DMS53 treated with DMSO at 0.1 percent for 48 hours (cell line): ENCODE measurements around the gene LRP4.

Source experiments
- DNase-seq: peaks from one replicate; lab custom pipeline; 2025; ENCODE audit not compliant: unreplicated experiment; lab: John Stamatoyannopoulos, UW

LRP4 gene

DNA sequence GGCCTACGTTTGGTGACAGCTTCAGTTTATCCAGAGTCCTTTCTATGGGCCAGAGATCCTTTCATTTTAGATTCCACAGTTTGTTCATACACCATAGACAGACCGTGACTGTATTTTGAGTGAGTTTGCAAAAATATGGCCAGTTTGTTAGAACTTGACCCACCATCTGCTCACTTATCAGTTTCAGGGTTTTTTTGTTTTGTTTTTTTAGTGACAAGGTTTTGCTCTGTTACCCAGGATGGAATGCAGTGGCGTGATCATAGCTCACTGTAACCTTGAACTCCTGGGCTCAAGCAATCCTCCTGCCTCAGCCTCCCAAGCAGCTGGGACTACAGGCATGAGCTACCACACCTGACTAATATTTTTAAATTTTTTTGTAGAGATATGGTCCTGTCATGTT is 63.2 kb downstream of the LRP4 start:
- no peak for DNase-seq

DNA sequence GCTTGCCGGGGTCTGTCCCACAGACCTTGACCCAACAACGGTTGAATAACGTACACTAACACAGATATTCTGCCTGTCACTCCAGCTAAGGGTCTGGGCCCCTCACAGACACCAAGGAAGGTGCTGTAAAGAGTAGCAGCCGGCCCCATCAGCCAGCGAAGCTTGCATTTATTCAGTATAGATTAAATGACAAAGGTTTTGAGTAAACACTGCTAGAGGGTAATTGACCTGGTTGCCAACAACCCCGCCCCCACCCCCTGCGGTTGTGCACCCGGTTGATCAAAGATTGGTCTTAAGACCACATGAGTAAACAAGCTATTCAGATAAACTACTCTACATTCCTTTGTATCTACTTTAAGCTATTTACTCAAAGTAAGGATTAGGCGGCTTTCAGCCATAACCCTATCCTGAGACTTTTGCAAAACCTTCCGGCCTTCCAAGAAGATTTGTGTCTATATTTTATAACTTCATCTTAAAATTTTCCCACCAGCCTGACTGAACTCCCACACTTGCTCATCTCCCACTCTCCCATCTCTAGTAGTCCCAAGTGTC is 67.4 kb downstream of the LRP4 start:
- DNase-seq, result no peak

DNA sequence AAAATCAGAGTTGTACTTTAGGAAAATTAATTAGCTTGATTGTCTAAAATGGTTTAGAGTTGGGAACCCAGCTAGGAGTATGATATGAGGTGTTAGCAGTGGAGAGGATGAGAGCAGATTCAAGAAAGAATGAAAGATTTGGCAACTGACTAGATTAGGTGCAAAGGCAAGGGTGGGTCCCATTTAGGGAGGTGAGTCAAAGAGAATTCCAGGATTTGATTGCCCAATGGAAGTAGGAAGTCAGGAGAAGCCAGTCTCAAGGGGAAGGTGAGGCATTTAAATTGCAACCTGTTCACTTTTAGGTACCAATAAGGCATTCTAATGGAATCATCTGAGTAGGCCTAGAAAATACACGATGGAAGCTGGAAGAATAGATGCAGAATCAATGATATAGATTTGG is 68.7 kb downstream of the LRP4 start:
- DNase-seq, result no peak

DNA sequence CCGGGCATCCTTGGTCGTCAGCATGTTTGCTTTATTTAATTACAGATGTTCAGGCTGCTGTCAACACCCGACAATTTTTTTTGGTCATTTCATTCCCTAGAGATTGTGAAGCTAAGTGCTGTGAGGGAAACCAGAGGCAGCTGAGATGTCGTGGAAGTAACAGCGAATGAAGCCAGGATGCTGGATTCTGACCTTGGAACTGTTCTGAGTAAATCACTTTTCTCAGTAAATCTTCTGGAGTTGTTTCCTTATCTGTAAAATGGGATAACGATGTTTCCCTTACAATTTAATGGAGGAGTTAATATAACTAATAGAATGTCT is 71.9 kb downstream of the LRP4 start:
- no peak for DNase-seq

DNA sequence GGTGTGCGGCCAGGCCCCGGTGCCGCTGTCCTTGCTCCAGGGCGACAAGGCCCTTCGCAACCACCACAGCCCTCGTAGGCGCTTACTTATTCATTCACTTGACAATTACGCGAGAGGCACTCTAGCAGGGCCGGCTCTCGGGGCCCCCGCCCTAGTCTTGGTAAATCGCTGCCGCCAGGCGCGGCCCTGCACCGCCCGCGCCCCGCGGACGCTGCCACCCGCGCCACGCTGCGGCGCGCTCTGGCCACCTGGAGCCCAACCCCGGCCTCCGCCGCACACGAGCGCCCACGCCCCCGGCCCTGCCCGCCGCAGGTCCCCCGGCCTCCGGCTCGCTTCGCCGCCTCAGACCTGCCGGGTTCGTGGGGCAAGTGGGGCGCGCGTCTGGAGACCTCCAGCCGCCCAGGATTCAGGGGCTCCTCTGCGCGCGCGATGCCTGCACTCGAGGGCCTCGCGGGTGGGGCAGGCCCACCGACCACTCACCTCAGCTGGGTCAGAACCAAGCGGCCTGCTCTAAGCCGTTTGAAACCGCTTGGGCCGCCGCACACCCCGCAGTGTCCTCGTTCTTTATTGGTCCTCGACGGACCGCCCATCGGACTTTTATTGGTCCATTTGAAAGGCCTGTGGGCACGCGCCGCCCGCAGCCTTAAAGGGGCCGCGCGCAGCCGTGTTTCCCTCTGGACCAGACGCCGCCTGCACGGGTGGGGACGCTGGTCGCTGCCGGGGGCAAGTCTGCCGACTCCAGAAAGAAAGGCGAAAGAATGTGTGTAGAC is 72.4 kb downstream of the LRP4 start, which contains the start of gene CKAP5:
Gene CKAP5, minus strand, starts transcription at position 541 of the 770 bp plus-strand sequence. CDS start 25,049 bp downstream, outside the sequence.
- peak; percentile 38 for DNase-seq

DNA sequence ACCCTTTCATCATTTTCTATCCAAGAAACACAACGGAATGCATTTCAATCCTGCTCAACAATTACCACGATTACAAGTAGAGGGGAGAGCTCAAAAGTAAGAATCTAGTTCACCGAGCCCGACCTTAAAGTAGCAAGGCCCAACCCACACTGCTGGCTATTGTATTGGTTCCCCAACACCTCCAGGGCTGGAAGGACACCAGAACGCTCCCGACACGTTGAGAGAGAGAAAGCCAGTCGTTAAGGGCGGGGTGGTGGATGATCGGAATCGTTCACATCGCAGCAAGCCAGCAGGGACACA is 73.0 kb downstream of the LRP4 start:
- DNase-seq, result peak; percentile 1

DNA sequence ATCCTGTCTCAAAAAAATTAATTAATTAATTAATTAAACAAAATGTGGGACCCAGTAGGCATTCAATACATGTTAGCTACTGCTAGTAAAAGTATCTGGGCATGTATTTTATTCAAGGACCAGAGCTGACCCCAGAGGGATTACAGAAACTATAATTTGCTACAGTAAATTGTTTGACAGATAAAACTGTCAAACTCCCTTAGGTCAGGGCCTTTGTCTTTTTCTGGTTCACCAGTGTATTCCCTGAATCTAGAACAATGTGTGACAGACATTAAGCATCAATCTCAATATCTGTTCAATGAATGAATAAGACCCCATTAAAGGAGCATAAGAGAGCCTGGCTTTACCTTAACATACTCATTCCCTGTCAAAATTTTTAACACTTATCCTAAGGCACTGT is 78.2 kb downstream of the LRP4 start:
- no peak for DNase-seq

DNA sequence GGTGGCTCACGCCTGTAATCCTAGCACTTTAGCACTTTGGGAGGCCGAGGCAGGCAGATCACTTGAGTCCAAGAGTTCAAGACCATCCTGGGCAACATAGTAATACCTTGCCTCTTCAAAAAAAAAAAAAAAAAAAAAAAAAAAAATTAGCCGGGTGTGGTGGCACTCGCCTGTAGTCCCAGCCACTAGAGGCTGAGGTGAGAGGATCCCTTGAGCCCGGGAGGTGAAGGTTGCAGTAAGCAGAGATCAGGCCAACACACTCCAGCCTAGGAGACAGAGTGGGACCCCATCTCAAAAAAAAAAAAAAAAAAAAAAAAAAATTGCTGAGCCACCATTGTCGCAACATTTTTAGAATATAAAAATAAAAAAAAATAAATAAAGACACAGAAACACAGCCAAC is 79.8 kb downstream of the LRP4 start:
- DNase-seq, result no peak

DNA sequence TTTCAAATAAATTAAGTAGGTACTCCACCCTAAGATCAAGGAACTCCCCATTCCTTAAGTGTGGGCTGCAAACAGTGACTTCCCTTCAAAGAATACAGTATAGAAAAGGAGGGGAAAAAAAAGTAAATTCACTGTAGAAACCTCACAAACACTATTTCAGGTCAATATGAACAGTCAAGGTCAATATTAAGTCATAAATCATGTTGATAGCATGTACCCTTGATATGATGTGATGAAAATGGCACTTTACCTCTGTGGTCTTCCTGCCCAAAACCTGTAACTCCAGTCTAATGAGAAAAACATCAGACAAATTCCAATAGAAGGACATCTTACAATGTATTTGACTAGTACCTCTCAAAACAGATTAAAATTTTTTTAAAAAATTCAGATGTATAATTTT is 80.5 kb downstream of the LRP4 start:
- no peak for DNase-seq

DNA sequence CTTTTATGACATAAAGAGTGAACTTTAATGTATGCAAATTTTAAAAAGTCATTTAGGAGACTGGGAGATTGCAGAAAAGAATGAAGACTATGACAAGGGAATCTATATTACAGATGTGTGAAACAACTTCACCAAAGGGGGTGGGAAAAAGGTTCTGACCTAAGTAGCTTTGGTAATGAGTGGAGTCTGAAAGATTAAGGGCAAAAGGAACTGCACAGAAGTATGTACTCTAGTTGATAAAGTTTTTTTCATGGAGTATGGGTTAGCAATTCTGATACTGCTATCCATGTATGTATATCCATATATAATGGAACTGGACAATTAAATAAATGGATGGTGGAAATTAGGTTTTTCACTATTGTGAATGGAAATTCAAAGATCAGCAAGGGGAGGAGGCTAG is 81.5 kb downstream of the LRP4 start:
- DNase-seq, result no peak

DNA sequence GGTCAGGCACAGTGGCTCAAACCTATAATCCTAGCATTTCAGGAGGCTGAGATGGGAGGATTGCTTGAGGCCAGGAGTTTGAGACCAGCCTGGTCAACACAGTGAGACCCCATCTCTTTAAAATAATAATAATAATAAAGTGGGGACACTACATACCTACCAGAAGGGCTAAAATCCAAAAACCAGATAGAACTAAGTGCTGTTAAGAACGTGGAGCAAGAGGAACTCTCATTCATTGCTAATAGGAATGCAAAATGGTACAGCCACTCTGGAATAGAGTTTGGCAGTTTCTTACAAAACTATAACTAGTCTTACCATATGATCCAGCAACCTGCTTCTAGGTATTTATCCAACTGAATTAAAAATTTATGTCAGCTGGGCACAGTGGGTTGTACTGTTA is 81.9 kb downstream of the LRP4 start:
- DNase-seq, result no peak

DNA sequence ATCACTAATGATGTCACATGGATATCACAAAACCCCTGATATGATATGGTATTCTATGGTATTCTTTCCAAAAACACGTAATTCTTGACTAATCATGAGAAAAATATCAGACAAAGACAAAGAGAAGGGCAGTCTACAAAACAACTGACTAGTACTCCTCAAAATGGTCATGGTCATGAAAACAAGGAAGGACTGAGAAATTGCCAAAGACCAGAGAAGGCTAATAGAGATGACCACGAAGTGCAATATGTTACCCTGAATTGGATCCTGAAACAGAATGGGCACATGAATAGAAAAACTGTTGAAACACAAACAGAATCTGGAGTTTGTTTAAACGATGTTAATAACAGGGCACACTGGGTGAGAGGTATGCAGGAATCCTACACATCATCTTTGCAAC is 82.5 kb downstream of the LRP4 start:
- DNase-seq, result no peak

DNA sequence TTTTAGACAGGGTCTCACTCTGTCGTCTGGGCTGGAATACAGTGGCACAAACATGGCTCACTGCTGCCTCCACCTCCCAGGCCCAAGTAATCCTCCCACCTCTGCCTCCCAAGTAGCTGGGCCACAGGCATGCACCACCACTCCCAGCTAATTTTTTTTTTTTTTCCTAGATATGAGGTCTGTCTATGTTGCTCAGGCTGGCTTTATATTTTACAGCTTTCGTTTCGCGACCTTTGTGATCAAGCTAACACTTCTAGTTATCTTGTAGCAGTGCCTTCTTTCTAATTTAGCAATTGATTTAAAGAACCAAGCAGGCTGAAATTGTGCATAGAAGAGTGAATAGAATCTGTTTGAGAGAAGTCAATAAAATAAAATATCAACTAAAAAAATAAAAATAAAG is 83.5 kb downstream of the LRP4 start:
- no peak for DNase-seq

DNA sequence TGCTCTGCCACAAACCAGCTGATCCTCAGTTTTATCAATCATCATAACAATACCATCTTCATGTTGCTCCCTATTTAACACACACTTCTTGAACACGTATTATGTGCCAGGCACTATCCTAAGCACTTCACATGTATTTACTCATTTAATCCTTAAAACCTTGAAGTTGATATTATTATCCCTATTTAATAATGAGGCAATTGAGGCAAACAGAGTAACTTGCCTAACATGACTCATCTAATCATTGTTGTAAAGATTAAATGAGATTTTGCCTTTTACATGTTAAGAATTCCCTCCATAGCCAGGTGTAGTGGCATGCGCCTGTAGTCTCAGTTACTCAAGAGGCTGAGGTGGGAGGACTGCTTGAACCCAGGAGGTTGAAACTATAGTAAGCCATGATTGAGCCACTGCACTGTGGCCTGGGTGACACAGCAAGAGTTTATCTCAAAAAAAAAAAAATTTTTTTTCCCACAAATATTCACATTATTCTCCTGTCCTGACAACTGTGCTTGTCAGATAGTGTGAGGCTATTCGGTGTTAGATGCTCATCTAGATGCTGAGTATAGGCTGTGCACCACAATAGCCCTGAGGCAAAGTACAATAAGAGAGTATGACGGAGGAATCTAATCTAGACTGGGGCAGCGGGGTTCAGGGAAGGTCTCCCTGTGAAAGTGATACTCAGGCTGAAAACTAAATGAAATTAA is 85.7 kb downstream of the LRP4 start:
- no peak for DNase-seq

DNA sequence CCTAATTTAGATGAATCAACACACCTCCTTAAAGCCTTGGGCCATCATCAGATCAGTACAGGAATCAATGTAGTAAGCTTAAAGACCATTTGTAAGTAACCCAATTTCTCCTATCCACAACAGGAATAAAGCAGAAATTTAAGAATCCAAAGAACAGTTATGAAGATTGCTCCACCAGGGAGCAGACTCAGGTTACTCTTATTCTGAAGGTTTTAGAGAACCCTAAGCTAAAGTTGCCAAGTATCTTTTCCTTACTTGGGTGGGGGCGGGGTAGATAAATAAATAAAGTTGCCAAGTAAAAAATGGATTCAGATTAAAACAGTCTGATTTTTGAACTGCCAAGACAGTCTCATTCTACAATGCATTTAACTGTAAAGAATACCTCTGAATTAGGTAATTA is 90.4 kb downstream of the LRP4 start:
- DNase-seq, result no peak

DNA sequence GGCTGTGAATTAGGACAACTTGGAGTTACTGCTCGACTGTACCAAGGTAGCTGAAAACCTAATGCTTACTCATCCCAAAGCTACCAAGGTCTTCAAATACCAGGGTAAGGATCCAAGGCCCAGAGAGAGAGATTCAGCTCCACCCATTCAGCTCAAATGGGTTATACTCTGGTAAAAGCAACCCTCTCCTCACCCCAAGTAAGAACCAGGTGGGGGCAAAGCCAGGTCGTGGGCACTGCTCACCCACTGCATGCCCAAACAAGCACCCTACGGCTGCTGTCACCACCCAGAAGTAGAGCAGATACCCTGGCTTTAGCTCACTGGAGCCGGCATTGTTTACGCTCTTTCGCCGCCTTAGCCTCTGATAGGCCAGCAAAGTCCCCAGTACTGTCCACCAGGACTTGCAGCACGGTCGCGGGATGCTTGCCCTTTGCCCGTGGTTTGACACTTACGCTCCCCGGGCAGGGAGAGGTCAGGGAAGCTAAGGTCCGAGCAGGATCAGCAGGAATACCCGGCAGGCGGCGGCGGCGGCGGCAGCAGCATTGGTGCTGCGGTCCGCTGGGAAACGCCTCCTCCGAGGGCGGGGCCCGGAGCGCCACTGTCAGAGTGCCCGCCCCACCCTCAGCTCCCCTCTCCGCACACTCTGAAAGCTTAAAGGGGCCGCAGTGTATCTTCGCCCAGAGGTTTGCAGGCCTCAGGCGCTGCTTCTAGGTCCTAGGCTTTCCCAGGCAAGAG is 91.9 kb downstream of the LRP4 start:
- no peak for DNase-seq

DNA sequence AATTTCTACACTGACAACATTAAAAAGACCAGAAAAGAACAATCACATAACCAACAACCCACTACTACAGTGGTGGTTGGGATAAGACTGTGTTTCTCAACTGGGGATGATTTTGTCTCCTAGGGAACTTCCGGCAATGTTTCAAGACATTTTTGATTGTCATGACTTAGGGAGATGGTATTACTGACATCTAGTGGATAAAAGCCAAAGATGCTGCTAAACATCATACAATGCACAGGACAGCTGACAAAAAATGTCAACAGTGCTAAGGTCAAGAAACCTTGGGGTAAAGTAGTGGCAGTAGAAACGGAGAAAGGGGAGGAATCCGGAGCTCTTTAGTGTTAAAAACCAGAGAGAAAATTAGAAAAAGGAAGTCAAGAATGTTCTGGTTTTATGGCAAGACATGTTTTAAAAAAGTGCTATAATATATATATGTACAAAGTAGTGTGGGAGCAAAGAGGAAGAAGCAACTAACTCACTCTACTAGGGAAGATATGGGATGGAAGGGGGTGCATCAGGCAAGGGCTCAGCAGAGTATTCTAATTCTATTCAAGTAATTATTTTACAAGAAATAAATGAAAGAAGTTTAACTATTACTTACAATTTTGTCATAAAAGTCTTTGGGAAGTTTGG is 109.4 kb downstream of the LRP4 start:
- no peak for DNase-seq
